Neural cell (in vitro differentiated cells): ENCODE measurements around the gene IFT20. TPM values are rescaled to one million over a fixed set of nuclear protein-coding genes. Genes with fewer than 3 reads are reported as not detected.

Experiments used
- H2AFZ ChIP-seq: fragments of 200-600, 300-800 bp; sonication (generic), shearing (Covaris generic); 2 replicates; pipeline ENCODE4 v1.6.0; 2014; ENCODE audit warnings: low read depth, mild to moderate bottlenecking, antibody characterized with exemption, low read length, moderate library complexity
- H3F3A ChIP-seq: fragments of 200-600 bp; shearing (Covaris generic); 2 replicates; pipeline ENCODE4 v1.6.1; 2016; ENCODE audit warnings: mild to moderate bottlenecking, moderate library complexity, mixed read lengths, antibody characterized with exemption, low read length; ENCODE audit not compliant: insufficient read depth, poor library complexity, severe bottlenecking
- H3K27ac ChIP-seq: fragments of 200-600, 300-800 bp; sonication (generic), shearing (Covaris generic); 2 replicates; pipeline ENCODE4 v1.5.1; 2014; ENCODE audit warnings: mild to moderate bottlenecking, low read length, moderate library complexity
- H3K27me3 ChIP-seq: fragments of 300-800, 200-600 bp; sonication (generic), shearing (Covaris generic); 2 replicates; pipeline ENCODE4 v1.6.0; 2014; ENCODE audit warnings: mild to moderate bottlenecking, low read depth, low read length, moderate library complexity; ENCODE audit not compliant: insufficient read depth
- H3K36me3 ChIP-seq: fragments of 300-800, 200-600 bp; sonication (generic), shearing (Covaris generic); 2 replicates; pipeline ENCODE4 v1.5.1; 2014; ENCODE audit warnings: mild to moderate bottlenecking, antibody characterized with exemption, low read length, moderate library complexity; ENCODE audit not compliant: insufficient read depth
- H3K4me2 ChIP-seq: fragments of 300-800, 200-600 bp; sonication (generic), shearing (Covaris generic); 2 replicates; pipeline ENCODE4 v1.6.0; 2014; ENCODE audit warnings: mild to moderate bottlenecking, low read length
- H3K4me3 ChIP-seq: fragments of 300-800, 200-600 bp; sonication (generic), shearing (Covaris generic); 2 replicates; pipeline ENCODE4 v1.5.1; 2014; ENCODE audit warnings: mild to moderate bottlenecking, low read length, moderate library complexity
- H3K79me2 ChIP-seq: fragments of 200-600 bp; shearing (Covaris generic); replicated peaks from 2 replicates; pipeline ENCODE4 v1.6.0; 2014; ENCODE audit warnings: mild to moderate bottlenecking, low read length, moderate library complexity; ENCODE audit not compliant: insufficient read depth
- H3K9ac ChIP-seq: fragments of 300-800, 200-600 bp; sonication (generic), shearing (Covaris generic); 2 replicates; pipeline ENCODE4 v1.6.1; 2016; ENCODE audit warnings: mild to moderate bottlenecking, low read length, mixed read lengths
- H3K9me2 ChIP-seq: fragments of 200-600 bp; shearing (Covaris generic); 2 replicates; pipeline ENCODE4 v1.6.1; 2016; ENCODE audit warnings: mild to moderate bottlenecking, low read length, mixed read lengths; ENCODE audit not compliant: insufficient read depth
- H3K9me3 ChIP-seq: fragments of 200-600, 300-800 bp; sonication (generic), shearing (Covaris generic); 2 replicates; pipeline ENCODE4 v1.6.1; 2016; ENCODE audit warnings: mild to moderate bottlenecking, mixed run types, low read length, moderate library complexity, mixed read lengths
- H4K20me1 ChIP-seq: fragments of 200-600 bp; shearing (Covaris generic); 2 replicates; pipeline ENCODE4 v1.6.1; 2016; ENCODE audit warnings: mild to moderate bottlenecking, mixed run types; ENCODE audit not compliant: insufficient read depth
- EP300 ChIP-seq: fragments of 450-650 bp; conservative IDR thresholded peaks from 2 replicates; pipeline ENCODE4 v1.6.1; 2014; ENCODE audit warnings: antibody characterized with exemption, mild to moderate bottlenecking, moderate library complexity; ENCODE audit not compliant: poor library complexity, severe bottlenecking
- EZH2 ChIP-seq: fragments of 200-600, 300-800 bp; shearing (Covaris generic), sonication (generic); IDR thresholded peaks from 2 replicates; pipeline ENCODE4 v1.6.1; 2014; ENCODE audit warnings: antibody characterized with exemption, low read length, borderline replicate concordance, mild to moderate bottlenecking; ENCODE audit not compliant: insufficient read depth, poor library complexity, severe bottlenecking
- MXI1 ChIP-seq: fragments of 450-650 bp; conservative IDR thresholded peaks from 2 replicates; pipeline ENCODE4 v1.6.1; 2014; ENCODE audit warnings: antibody characterized with exemption, mild to moderate bottlenecking; ENCODE audit not compliant: poor library complexity, severe bottlenecking
- POLR2AphosphoS5 ChIP-seq: IDR thresholded peaks from 2 replicates; pipeline ENCODE4 v1.6.1; 2012
- SMC3 ChIP-seq: fragments of 450-650 bp; conservative IDR thresholded peaks from 2 replicates; pipeline ENCODE4 v1.6.1; 2014; ENCODE audit warnings: antibody characterized with exemption, mild to moderate bottlenecking, moderate library complexity; ENCODE audit not compliant: poor library complexity
- TAF1 ChIP-seq: IDR thresholded peaks from 2 replicates; pipeline ENCODE4 v1.6.1; 2012; ENCODE audit warnings: low read depth
- polyA plus RNA-seq: library from polyadenylated mRNA; depleted of rRNA; stranded (reverse); fragments of >200 nt; gene quantifications from 2 replicates; pipeline ENCODE4 v1.2.3, GENCODE V29; 2014
- TF ChIP-seq, protein P1 (sequence below): IDR thresholded peaks from 2 replicates; pipeline ENCODE4 v1.6.1; 2012; ENCODE audit warnings: borderline replicate concordance

IFT20 gene
- polyA plus RNA-seq, 1 donor from 2014 or later: 213 TPM

DNA sequence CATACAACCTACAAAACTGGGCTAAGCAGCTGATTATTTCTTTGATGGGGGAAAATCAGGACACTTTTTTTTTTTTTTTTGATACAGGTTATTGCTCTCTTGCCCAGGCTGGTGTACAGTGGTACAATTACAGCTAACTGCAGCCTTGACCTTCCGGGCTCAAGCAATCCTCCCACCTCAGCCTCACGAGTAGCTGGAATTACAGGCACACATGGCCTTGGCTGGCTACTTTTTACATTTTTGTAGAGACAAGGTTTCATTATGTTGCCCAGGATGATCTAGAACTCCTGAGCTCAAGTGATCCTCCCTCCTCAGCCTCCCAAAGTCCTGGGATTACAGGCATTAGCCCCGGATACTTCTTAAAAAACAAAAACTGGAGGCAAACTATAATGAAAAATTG is 36.8 kb downstream of the IFT20 start:
- Histone ChIP-seq H3K36me3 (no peaks in the 10 kb centered on the region), H3K27me3 (no peaks in the 10 kb centered on the region), H3K9me3 (no peaks in the 10 kb centered on the region), H3K9ac (no peak overlapping the region), H3K9me2 (no peaks in the 10 kb centered on the region), H3K4me2 (no peak overlapping the region), H4K20me1 (no peaks in the 10 kb centered on the region), H2AFZ (no peak overlapping the region), H3K27ac (no peak overlapping the region), H3K79me2 (no peaks in the 10 kb centered on the region), H3F3A (no peaks in the 10 kb centered on the region), H3K4me3 (no peak overlapping the region)
- TF ChIP-seq TAF1 (no peak), POLR2AphosphoS5 (no peak), EP300 (no peak), SMC3 (no peak), MXI1 (no peak), EZH2 (no peak)
- TF ChIP-seq, protein P1, sequence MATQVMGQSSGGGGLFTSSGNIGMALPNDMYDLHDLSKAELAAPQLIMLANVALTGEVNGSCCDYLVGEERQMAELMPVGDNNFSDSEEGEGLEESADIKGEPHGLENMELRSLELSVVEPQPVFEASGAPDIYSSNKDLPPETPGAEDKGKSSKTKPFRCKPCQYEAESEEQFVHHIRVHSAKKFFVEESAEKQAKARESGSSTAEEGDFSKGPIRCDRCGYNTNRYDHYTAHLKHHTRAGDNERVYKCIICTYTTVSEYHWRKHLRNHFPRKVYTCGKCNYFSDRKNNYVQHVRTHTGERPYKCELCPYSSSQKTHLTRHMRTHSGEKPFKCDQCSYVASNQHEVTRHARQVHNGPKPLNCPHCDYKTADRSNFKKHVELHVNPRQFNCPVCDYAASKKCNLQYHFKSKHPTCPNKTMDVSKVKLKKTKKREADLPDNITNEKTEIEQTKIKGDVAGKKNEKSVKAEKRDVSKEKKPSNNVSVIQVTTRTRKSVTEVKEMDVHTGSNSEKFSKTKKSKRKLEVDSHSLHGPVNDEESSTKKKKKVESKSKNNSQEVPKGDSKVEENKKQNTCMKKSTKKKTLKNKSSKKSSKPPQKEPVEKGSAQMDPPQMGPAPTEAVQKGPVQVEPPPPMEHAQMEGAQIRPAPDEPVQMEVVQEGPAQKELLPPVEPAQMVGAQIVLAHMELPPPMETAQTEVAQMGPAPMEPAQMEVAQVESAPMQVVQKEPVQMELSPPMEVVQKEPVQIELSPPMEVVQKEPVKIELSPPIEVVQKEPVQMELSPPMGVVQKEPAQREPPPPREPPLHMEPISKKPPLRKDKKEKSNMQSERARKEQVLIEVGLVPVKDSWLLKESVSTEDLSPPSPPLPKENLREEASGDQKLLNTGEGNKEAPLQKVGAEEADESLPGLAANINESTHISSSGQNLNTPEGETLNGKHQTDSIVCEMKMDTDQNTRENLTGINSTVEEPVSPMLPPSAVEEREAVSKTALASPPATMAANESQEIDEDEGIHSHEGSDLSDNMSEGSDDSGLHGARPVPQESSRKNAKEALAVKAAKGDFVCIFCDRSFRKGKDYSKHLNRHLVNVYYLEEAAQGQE: no peak

DNA sequence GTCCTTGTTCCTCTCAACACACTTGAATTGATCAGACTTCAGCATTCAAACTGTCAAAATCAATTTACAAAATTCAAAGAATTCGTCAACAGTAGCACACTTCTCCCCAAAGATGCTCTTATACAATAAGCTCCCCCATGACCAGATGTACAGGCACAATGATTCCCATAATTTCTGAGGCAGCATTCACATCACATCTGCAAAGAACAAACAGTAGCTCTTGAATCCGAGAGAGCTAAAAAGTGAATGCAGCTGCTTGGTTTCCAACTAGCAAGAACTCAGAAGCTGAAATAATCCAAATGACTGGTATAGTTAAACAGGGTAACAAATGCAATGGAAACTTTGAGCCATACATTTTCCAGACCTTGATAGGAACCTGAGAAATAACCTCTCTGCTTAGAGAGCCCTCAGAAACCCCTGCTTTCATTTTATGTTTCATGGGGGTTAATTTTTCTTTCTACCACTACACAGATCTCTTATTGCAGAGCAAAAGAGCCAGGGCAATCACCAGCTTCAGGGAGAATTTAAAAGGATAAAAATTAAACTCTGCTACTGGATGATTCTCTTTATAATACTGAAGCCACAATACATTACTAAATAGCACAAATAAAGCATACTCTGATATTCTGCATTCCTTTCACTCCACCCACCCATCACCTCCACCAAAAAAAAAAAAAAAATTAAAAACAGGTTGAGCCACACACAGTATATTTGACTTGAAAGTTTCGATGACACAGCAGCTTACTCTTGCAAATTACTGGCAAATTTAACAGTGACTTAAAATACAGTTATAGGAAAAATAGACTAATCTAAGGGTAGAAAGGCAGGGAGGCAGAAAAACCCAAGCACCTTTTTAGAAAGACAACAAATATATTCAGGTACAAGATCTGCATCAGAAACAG is 39.3 kb downstream of the IFT20 start:
- no peak for TF ChIP-seq EP300
- TF ChIP-seq TAF1: no peak
- TF ChIP-seq, protein P1: no peak
- TF ChIP-seq EZH2: no peak
- no peak overlapping the region for H3K4me3 ChIP-seq
- H3K36me3 ChIP-seq: no peaks in the 10 kb centered on the region
- H3F3A ChIP-seq: no peaks in the 10 kb centered on the region
- H3K79me2 ChIP-seq: no peaks in the 10 kb centered on the region
- H3K27ac ChIP-seq: no peak overlapping the region
- H3K9me3 ChIP-seq: no peaks in the 10 kb centered on the region
- no peaks in the 10 kb centered on the region for H3K9me2 ChIP-seq
- H3K4me2 ChIP-seq: no peak overlapping the region
- H2AFZ ChIP-seq: no peak overlapping the region
- H3K27me3 ChIP-seq: no peaks in the 10 kb centered on the region
- H4K20me1 ChIP-seq: no peaks in the 10 kb centered on the region
- no peak overlapping the region for H3K9ac ChIP-seq
